RWPE2 (cell line): ENCODE measurements around the gene TRIM44.

Source experiments
- ATAC-seq: fragments of 200-7000 bp; cut with Tn5 transposase; 3 replicates; pipeline ENCODE4 v1.9.1; 2021; ENCODE audit warnings: low read depth
- DNase-seq: peaks from one replicate; pipeline ENCODE4 v3.0.0-alpha.2; 2020; ENCODE audit warnings: low spot score
- H3K27ac ChIP-seq: fragments of 450-650 bp; 2 replicates; pipeline ENCODE4 v1.5.1; 2017; ENCODE audit warnings: mild to moderate bottlenecking; ENCODE audit not compliant: poor library complexity, severe bottlenecking
- H3K27me3 ChIP-seq: fragments of 250-450 bp; sonication (Bioruptor Pico); 2 replicates; pipeline ENCODE4 v1.5.1; 2021; ENCODE audit warnings: mild to moderate bottlenecking, moderate library complexity; ENCODE audit not compliant: insufficient read depth, poor library complexity, severe bottlenecking
- H3K36me3 ChIP-seq: fragments of 250-450 bp; sonication (Bioruptor Pico); 2 replicates; pipeline ENCODE4 v1.5.1; 2020; ENCODE audit warnings: low read depth, mild to moderate bottlenecking, moderate library complexity
- H3K4me1 ChIP-seq: fragments of 250-450 bp; sonication (Bioruptor Pico); 2 replicates; pipeline ENCODE4 v1.5.1; 2021; ENCODE audit warnings: mild to moderate bottlenecking, moderate library complexity; ENCODE audit not compliant: insufficient read depth, poor library complexity, severe bottlenecking
- H3K4me3 ChIP-seq: fragments of 250-450 bp; sonication (Bioruptor Pico); 2 replicates; pipeline ENCODE4 v1.5.1; 2021; ENCODE audit warnings: mild to moderate bottlenecking, moderate library complexity; ENCODE audit not compliant: severe bottlenecking
- H3K9me3 ChIP-seq: fragments of 250-450 bp; sonication (Bioruptor Pico); 2 replicates; pipeline ENCODE4 v1.5.1; 2021; ENCODE audit warnings: mild to moderate bottlenecking, moderate library complexity; ENCODE audit not compliant: severe bottlenecking
- CTCF ChIP-seq: fragments of 450-650 bp; IDR thresholded peaks from one replicate; pipeline ENCODE4 v1.5.1; 2017; ENCODE audit warnings: mild to moderate bottlenecking, moderate library complexity; ENCODE audit not compliant: poor library complexity, severe bottlenecking

The TRIM44 gene

GRCh38 chr11:35658020-35658948, 4.3 kb upstream of the TRIM44 start:
- Histone ChIP-seq H3K27ac (no peak overlapping the region), H3K9me3 (no peaks in the 10 kb centered on the region), H3K36me3 (no peaks in the 10 kb centered on the region), H3K4me1 (peaks cover 12% of the 10 kb centered on the region), H3K4me3 (no peak overlapping the region), H3K27me3 (no peaks in the 10 kb centered on the region)
- DNase-seq (no peak), ATAC-seq (no peak)
- TF ChIP-seq CTCF: no peak

- peak overlapping the region; percentile 57 for H3K4me3 ChIP-seq
- H3K4me1 ChIP-seq: peaks cover 23% of the 10 kb centered on the region
- no peak for ATAC-seq
- H3K36me3 ChIP-seq: peaks cover 26% of the 10 kb centered on the region
- peaks cover 4% of the 10 kb centered on the region for H3K9me3 ChIP-seq
- no peak for TF ChIP-seq CTCF
- H3K27me3 ChIP-seq: no peaks in the 10 kb centered on the region
- no peak for DNase-seq
- H3K27ac ChIP-seq: peak overlapping the region; percentile 89
Observed at GRCh38 chr11:35661534-35661933, 1.0 kb upstream of the TRIM44 start.

- TF ChIP-seq CTCF: no peak
- no peak for DNase-seq
- Histone ChIP-seq H3K9me3 (peaks cover 4% of the 10 kb centered on the region), H3K27me3 (no peaks in the 10 kb centered on the region), H3K4me1 (peaks cover 23% of the 10 kb centered on the region), H3K27ac (peak overlapping the region; percentile 89), H3K36me3 (peaks cover 33% of the 10 kb centered on the region), H3K4me3 (peak overlapping the region; percentile 57)
- ATAC-seq: peak; percentile 45
Observed at GRCh38 chr11:35662061-35662648, 420 bp upstream of the TRIM44 start.

- Histone ChIP-seq H3K27me3 (no peaks in the 10 kb centered on the region), H3K4me1 (peaks cover 23% of the 10 kb centered on the region), H3K4me3 (peak overlapping the region; percentile 57), H3K27ac (peak overlapping the region; percentile 89), H3K9me3 (peaks cover 4% of the 10 kb centered on the region), H3K36me3 (peaks cover 45% of the 10 kb centered on the region)
- ATAC-seq (no peak), DNase-seq (no peak)
- no peak for TF ChIP-seq CTCF
Observed at GRCh38 chr11:35663408-35663702, 780 bp downstream of the TRIM44 start.
